Mammary epithelial cell (primary cell): Measurements from ENCODE around the gene ZNHIT1.
A peak's percentile ranks its signal among the peaks of the same experiment; 100 is the strongest.

Source experiments
- CTCF ChIP-seq, 2 donors: IDR thresholded peaks in 1 of 2; conservative IDR thresholded peaks in 1 of 2; 2 replicates each; pipeline ENCODE4 v1.5.1; 2011 to 2012; ENCODE audit warnings: inconsistent platforms in 2 of 2, low read length in 2 of 2, mild to moderate bottlenecking in 2 of 2, control low read depth in 1 of 2, low read depth in 1 of 2; ENCODE audit not compliant: insufficient read depth in 1 of 2; ENCODE audit errors: extremely low read depth in 1 of 2
- EZH2 ChIP-seq: IDR thresholded peaks from 2 replicates; pipeline ENCODE4 v1.6.1; 2012; ENCODE audit warnings: low read length, inconsistent platforms, borderline replicate concordance

- TF ChIP-seq CTCF (conservative IDR thresholded peaks at IDR 0.05 in 1 of 2, IDR thresholded peaks at IDR 0.05 in 1 of 2; ENCODE audit: extremely low read depth in 1 of 2, insufficient read depth in 1 of 2, low read depth in 1 of 2, low read length in 2 of 2) (peak; percentile 62 to 85), EZH2 (no peak)
These were observed 26.6 kb downstream of the ZNHIT1 start, which contains the start of gene FIS1 for GRCh38 chr7:101244375-101245146.
